Ectodermal cell (in vitro differentiated cells): Measurements from ENCODE around the gene AKAP12.
"Not testable (repeated sequence)": the region's sequence is repeated elsewhere in the genome, so short reads cannot be mapped to it uniquely, and the experiment has no call there.

Experiments
- H3K27ac ChIP-seq: 2 replicates; pipeline ENCODE4 v1.7.0; 2013; ENCODE audit warnings: mild to moderate bottlenecking, low read depth, low read length; ENCODE audit not compliant: insufficient read depth, poor library complexity, severe bottlenecking
- H3K27me3 ChIP-seq: 2 replicates; pipeline ENCODE4 v1.7.0; 2013; ENCODE audit warnings: mild to moderate bottlenecking, low read length; ENCODE audit not compliant: insufficient read depth, control insufficient read depth, poor library complexity, severe bottlenecking
- H3K36me3 ChIP-seq: one replicate; pipeline ENCODE4 v1.7.0; 2013; ENCODE audit warnings: low read length; ENCODE audit not compliant: control insufficient read depth, insufficient read depth
- H3K4me1 ChIP-seq: one replicate; pipeline ENCODE4 v1.7.0; 2013; ENCODE audit warnings: low read length; ENCODE audit not compliant: control insufficient read depth, insufficient read depth
- H3K4me3 ChIP-seq: 2 replicates; pipeline ENCODE4 v1.7.0; 2013; ENCODE audit warnings: low read depth, low read length, control low read depth; ENCODE audit not compliant: insufficient read depth
- H3K9me3 ChIP-seq: 2 replicates; pipeline ENCODE4 v1.7.0; 2013; ENCODE audit warnings: mild to moderate bottlenecking, low read length, moderate library complexity; ENCODE audit not compliant: control insufficient read depth
- WGBS, 2 experiments: methylation state at CpG; one replicate each; pipeline ENCODE4 v1.1.7; 2013; ENCODE audit warnings: missing lambda C conversion rate in 2 of 2; 5-methylcytosine and 5-hydroxymethylcytosine counted together

The AKAP12 gene

DNA sequence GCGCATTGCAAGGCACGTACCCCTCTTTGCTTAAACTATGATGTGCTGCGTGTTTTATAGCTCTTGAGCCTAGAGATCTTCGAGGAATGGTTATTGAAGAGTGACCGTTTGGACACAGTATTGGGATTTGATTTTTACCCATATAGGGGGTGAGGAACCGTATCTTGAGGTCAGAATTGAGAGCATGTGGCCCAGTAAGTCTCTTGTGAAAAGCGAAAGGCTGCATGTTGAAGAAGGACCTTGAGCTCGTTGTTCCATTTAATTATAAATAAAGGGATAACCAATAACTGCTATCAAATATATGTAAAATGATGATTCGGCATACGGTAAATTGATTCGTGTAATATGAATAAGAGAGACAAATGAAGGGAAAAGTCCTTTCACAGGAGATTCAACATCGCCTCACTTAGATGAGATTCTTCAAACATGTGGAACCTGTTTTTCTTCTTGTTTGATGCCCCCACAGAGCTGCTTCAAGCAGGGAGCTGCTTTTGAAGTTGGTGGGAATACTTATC lies 66.6 kb downstream of the AKAP12 start:
- H3K27ac ChIP-seq = no peak overlapping the region
- H3K4me1 ChIP-seq = no peaks in the 10 kb centered on the region
- H3K27me3 ChIP-seq = no peaks in the 10 kb centered on the region
- 93% methylated on average over 11 of the region's 12 CpGs for WGBS, 2 experiments
- no peaks in the 10 kb centered on the region for H3K9me3 ChIP-seq
- no peak overlapping the region for H3K4me3 ChIP-seq
- H3K36me3 ChIP-seq = no peaks in the 10 kb centered on the region

DNA sequence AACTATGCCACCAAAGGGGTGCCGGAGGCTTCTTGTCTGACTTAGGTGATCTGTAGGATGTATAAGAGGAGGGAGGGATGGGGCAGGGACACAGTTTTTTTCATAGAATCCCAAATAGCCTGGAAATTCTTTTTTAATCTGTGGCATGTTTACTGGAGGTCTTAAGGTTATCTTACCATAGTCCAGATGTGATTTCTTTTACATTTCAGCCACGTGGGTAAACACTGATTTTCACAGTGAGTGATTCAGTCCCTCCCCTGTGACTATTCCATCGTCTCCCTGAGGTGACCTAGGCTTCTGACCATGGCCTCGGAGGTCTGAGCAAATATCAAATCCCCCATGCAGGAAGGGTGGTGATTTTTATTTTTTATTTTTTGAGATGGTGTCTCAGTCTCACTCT lies 67.7 kb downstream of the AKAP12 start:
- no peaks in the 10 kb centered on the region for H3K4me1 ChIP-seq
- H3K27ac ChIP-seq = no peak overlapping the region
- 83 to 85% methylated on average over 4 of the region's 4 CpGs for WGBS, 2 experiments
- H3K36me3 ChIP-seq = no peaks in the 10 kb centered on the region
- no peaks in the 10 kb centered on the region for H3K9me3 ChIP-seq
- no peaks in the 10 kb centered on the region for H3K27me3 ChIP-seq
- no peak overlapping the region for H3K4me3 ChIP-seq

DNA sequence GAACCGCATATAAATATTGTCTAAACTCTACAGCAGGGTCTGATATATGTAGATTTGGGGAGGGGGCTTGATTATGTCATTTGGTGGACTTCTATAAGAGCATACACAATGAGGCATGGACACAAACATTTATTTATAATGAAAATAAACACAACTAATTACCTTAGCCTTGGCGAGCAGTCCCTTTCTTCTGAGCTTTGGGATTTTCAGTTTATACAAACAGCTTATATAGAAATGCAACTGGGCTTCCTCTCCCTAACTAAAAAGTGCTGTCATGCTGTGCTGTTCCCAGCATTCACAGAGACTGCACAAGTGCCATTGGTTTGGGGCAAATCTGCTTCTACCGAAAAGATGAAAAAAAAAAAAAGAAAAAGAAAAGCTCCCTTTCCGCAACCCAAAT lies 69.9 kb downstream of the AKAP12 start:
- H3K9me3 ChIP-seq = no peaks in the 10 kb centered on the region
- no peaks in the 10 kb centered on the region for H3K27me3 ChIP-seq
- H3K36me3 ChIP-seq = no peaks in the 10 kb centered on the region
- H3K4me1 ChIP-seq = no peaks in the 10 kb centered on the region
- H3K4me3 ChIP-seq = no peak overlapping the region
- 91% methylated on average over 3 of the region's 4 CpGs for WGBS, 2 experiments
- no peak overlapping the region for H3K27ac ChIP-seq

DNA sequence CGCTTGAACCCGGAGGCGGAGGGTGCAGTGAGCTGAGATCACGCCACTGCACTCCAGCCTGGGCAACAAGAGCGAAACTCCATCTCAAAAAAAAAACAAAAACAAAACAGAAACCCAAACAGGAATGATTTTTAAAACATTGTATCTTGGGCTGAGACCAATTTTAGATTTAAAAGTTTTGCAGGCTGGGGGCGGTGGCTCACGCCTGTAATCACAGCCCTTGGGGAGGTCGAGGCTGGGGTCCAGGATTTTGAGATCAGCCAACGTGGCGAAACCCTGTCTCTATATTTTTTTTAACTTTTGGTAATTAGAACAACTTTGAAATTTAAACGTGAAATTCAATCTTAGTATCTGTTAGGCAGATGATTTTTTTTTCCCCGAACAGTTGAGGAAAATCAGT lies 70.5 kb downstream of the AKAP12 start:
- Histone ChIP-seq H3K4me3 (no peak overlapping the region), H3K9me3 (no peaks in the 10 kb centered on the region), H3K36me3 (no peaks in the 10 kb centered on the region), H3K27me3 (no peaks in the 10 kb centered on the region), H3K27ac (no peak overlapping the region), H3K4me1 (no peaks in the 10 kb centered on the region)
- WGBS, 2 experiments = 95% methylated on average over 10 to 12 of the region's 12 CpGs

DNA sequence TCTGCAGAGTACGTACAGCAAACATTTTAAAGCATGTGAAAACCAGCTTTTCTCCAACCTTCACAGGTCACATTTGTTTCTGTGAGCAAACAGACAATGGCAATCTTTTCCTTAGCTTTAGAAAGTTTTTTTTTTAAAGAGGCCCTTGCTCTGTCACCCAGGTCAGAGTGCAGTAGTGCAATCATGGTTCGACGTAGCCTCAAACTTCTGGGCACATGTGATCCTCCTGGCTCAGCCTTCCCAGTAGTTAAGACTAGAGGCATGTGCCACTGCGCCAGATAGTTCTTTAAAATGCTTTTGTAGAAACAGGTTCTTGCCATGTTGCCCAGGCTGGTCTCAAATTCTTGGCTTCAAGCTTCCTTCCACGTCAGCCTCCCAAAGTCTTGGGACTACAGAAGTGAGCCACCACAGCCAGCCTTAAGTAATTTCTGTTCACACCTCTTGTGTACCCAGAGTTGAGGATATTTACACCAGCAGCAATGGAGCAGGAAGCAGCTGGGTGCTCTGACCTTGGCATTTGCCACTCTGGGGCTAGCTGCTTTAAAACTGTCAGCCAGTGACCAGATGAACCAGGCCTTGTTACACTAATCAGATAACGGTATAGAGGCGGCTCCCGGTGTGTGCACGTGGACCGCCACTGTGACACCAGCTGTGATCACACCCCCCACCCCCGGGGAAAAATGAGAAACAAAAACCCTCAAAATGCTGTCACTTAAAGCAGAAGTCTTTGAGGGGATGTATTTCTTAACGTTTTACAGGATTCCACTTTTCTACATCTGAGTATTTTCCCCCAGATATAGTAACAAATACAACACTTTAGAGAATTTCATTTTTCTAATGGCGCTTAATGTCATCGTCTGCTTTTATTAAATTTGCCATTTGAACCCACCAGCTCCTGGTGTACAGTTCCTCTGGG lies 71.3 kb downstream of the AKAP12 start:
- WGBS, 2 experiments = 91 to 92% methylated on average over 14 of the region's 14 CpGs
- no peaks in the 10 kb centered on the region for H3K4me1 ChIP-seq
- no peaks in the 10 kb centered on the region for H3K27me3 ChIP-seq
- H3K27ac ChIP-seq = no peak overlapping the region
- no peaks in the 10 kb centered on the region for H3K36me3 ChIP-seq
- no peaks in the 10 kb centered on the region for H3K9me3 ChIP-seq
- no peak overlapping the region for H3K4me3 ChIP-seq

DNA sequence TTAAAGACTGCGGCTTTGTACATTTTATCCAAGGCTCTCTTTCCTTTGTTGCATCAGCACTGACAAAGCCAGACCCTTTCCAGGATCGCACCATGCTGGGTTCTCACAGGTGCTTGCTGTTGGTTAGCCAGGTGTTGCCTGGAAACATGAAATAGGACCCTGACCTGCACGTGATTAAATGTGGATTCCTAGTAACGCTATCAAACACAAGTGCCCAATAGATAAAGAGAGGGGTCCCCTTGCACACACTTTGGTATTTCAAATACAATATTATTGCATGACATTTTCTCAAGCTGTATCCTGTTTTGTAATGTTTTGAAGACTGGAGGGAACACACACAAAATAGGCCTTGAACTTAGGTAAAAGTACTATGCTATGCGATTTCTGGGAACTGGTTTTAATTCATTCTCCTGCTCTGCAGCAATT lies 73.3 kb downstream of the AKAP12 start:
- 82 to 89% methylated on average over 5 of the region's 5 CpGs for WGBS, 2 experiments

DNA sequence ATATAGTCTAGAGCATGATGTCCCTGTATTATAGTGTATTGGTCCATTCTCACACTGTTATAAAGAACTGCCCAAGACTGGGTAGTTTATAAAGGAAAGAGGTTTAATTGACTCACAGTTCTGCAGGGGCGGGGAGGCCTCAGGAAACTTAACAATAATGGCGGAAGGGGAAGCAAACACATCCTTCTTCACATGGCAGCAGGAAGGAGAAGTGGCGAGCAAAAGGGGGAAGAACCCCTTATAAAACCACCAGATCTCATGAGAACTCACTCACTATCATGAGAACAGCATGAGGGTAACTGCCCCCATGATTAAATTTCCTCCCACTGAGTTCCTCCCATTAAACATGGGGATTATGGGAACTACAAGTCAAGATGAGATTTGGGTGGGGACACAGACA lies 75.9 kb downstream of the AKAP12 start:
- H3K27ac ChIP-seq, H3K36me3 ChIP-seq, H3K9me3 ChIP-seq, H3K4me1 ChIP-seq, H3K4me3 ChIP-seq, H3K27me3 ChIP-seq: not testable (repeated sequence)
- 93 to 96% methylated on average over 3 of the region's 3 CpGs for WGBS, 2 experiments

More for the DNA sequence above, 73.3 kb downstream of the AKAP12 start:
- Histone ChIP-seq H3K27ac (no peak overlapping the region), H3K27me3 (no peaks in the 10 kb centered on the region), H3K4me1 (no peaks in the 10 kb centered on the region), H3K36me3 (no peaks in the 10 kb centered on the region), H3K9me3 (no peaks in the 10 kb centered on the region), H3K4me3 (no peak overlapping the region)

DNA sequence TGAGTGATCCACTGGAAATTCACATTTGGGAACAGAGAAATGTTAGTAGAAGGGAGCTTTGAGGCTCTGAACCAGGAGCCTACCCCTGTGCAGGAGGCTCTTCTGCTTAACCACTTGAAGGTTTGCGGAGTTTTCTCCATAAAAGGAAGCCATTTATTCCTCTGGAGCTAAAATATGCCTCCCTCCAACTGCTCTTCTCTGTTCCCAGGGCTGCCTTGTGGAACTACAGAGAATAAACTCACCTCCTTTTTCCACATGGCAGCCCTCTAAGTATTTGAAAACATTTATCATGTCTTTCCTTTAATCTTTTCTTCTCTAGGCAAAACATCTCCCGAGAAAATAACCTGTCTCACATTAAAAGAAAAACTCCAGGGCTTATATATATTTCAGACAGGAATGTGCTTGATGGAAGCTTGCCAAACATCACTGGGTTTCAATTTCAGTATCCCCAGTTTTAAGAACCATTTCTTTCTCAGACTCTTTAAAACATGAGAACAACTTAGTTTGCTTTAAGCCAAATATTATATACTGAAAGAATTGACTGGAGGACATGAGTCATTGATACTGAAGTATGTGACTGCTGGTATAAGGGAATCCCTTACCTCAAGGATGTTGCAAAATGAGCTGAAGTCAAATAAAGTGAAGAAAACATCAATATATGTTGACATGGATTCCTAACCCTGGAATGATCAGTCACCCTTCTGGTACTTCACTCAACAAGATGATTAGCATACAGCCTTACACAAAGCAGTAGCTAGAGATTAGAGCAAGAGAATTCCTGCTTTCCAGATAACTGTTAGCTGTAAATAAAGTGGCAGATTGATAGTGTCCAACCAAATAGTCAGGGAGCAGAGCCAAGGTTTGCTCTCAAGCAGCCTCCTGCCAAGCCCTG lies 77.6 kb downstream of the AKAP12 start:
- Histone ChIP-seq H3K36me3 (no peaks in the 10 kb centered on the region), H3K9me3 (no peaks in the 10 kb centered on the region), H3K4me3 (no peak overlapping the region), H3K27me3 (no peaks in the 10 kb centered on the region), H3K27ac (no peak overlapping the region), H3K4me1 (no peaks in the 10 kb centered on the region)
- WGBS, 2 experiments = 90 to 96% methylated on average over 2 of the region's 2 CpGs

DNA sequence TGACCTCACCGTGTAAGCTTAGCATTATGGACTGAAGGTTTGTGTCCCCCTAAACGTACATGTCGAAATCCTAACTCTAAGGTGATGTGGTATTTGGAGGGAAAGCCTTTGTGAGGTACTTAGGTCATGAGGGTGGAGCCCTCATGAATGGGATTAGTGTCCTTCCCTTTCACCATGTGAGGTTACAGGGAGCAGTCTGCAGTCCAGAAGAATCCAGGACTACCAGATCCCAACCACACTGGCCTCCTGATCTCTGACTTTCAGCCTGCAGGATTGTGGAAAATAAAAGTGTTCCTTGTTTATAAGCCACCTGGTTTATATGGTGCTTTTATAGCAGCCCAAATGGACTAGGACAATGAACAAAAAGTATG lies 78.2 kb downstream of the AKAP12 start:
- H3K27me3 ChIP-seq = no peaks in the 10 kb centered on the region
- H3K4me1 ChIP-seq = no peaks in the 10 kb centered on the region
- H3K9me3 ChIP-seq = no peaks in the 10 kb centered on the region
- WGBS, 2 experiments = 94 to 95% methylated on average over 3 of the region's 3 CpGs
- H3K27ac ChIP-seq = no peak overlapping the region
- no peak overlapping the region for H3K4me3 ChIP-seq
- H3K36me3 ChIP-seq = no peaks in the 10 kb centered on the region

DNA sequence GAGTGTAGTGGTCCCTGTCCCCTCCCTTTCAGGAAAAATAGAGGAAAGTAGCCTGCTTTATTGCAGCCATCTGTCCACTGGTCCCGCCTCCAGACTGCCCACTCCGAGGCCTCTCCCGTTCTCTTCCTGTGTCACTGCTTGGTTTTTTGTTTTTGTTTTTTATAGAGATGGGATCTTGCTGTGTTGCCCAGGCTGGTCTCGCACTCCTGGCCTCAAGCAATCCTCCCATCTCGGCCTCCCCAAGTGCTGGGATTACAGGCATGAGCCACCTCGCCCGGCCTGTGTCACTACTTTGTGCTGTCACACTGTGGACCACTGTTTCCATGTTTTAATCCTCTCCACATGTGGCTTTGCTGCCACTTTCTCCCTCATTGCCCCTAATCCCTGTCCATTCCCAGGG lies 80.4 kb downstream of the AKAP12 start:
- H3K4me3 ChIP-seq = no peak overlapping the region
- H3K27me3 ChIP-seq = no peaks in the 10 kb centered on the region
- H3K36me3 ChIP-seq = no peaks in the 10 kb centered on the region
- 92 to 95% methylated on average over 7 of the region's 7 CpGs for WGBS, 2 experiments
- no peaks in the 10 kb centered on the region for H3K9me3 ChIP-seq
- H3K27ac ChIP-seq = no peak overlapping the region
- H3K4me1 ChIP-seq = no peaks in the 10 kb centered on the region
